HepG2 (cell line): ENCODE measurements around the gene BRMS1. TPM values are rescaled to one million over a fixed set of nuclear protein-coding genes. Genes with fewer than 3 reads are reported as not detected.

ENCODE experiments used
- CREB1 ChIP-seq, 2 experiments: fragments of 450-650 bp in 1 of 2; IDR thresholded peaks; 2 replicates each; pipeline ENCODE4 v1.6.1; 2016 to 2017; ENCODE audit warnings: control low read depth in 1 of 2, mild to moderate bottlenecking in 1 of 2, missing compliant biosample characterization in 1 of 2, missing genetic modification characterization in 1 of 2
- FOXM1 ChIP-seq: sonication (generic); formaldehyde crosslinking; IDR thresholded peaks from 2 replicates; pipeline ENCODE4 v1.5.0; 2020; ENCODE audit warnings: missing genetic modification reagents
- GMEB1 ChIP-seq: sonication (generic); formaldehyde crosslinking; IDR thresholded peaks from 2 replicates; pipeline ENCODE4 v1.5.1; 2020; ENCODE audit warnings: missing genetic modification reagents, mild to moderate bottlenecking, borderline replicate concordance
- MIXL1 ChIP-seq: IDR thresholded peaks from 2 replicates; pipeline ENCODE4 v1.6.1; 2016
- MXI1 ChIP-seq: IDR thresholded peaks from 3 replicates; pipeline ENCODE4 v1.6.1; 2012; ENCODE audit warnings: low read depth, low read length, inconsistent platforms, borderline replicate concordance
- NR3C1 ChIP-seq: sonication (generic); formaldehyde crosslinking; IDR thresholded peaks from 2 replicates; pipeline ENCODE4 v1.4.0; 2020; ENCODE audit warnings: missing genetic modification reagents
- ZBTB43 ChIP-seq: sonication (generic); formaldehyde crosslinking; conservative IDR thresholded peaks from 2 replicates; pipeline ENCODE4 v1.4.0; 2020; ENCODE audit warnings: missing genetic modification reagents
- ZFAT ChIP-seq: sonication (generic); formaldehyde crosslinking; conservative IDR thresholded peaks from 2 replicates; pipeline ENCODE4 v1.8.1; 2023; ENCODE audit warnings: missing genetic modification reagents, inconsistent platforms
- ZMYM2 ChIP-seq: sonication (generic); formaldehyde crosslinking; IDR thresholded peaks from 2 replicates; pipeline ENCODE4 v1.8.0; 2022; ENCODE audit warnings: mild to moderate bottlenecking, missing genetic modification reagents
- ZNF770 ChIP-seq: sonication (generic); formaldehyde crosslinking; IDR thresholded peaks from 2 replicates; pipeline ENCODE4 v1.5.0; 2020; ENCODE audit warnings: mild to moderate bottlenecking, missing genetic modification reagents
- polyA plus RNA-seq, 8 experiments: library from polyadenylated mRNA; depleted of rRNA in 3 of 8; stranded (reverse) in 7 of 8; unstranded in 1 of 8; fragments of >200 nt; fragmentation: Illumina TruSeq in 4 of 8; extraction: Trizol in 4 of 8; gene quantifications; 2 replicates each; pipeline versions ENCODE4 v1.2.1 to v1.2.3, GENCODE V29; 2011 to 2016; ENCODE audit warnings: low read depth in 4 of 8, missing spikeins in 1 of 8, mixed read lengths in 1 of 8; ENCODE audit not compliant: insufficient read depth in 1 of 8
- total RNA-seq, 5 experiments: library from RNA; depleted of rRNA; stranded (reverse); fragments of >200 nt; fragmentation: Illumina TruSeq; extraction: Trizol; gene quantifications; 2 replicates each; pipeline ENCODE4 v1.2.3, GENCODE V29; 2016; ENCODE audit warnings: low read depth in 1 of 5
- TF ChIP-seq, protein P1 (sequence below): sonication (generic); formaldehyde crosslinking; IDR thresholded peaks from 2 replicates; pipeline ENCODE4 v1.5.1; 2020; ENCODE audit warnings: missing genetic modification reagents, mild to moderate bottlenecking, borderline replicate concordance
- TF ChIP-seq, protein P2 (sequence below): sonication (generic); formaldehyde crosslinking; IDR thresholded peaks from 2 replicates; pipeline ENCODE4 v1.9.0; 2021; ENCODE audit warnings: mild to moderate bottlenecking, missing genetic modification reagents

BRMS1 gene
- total and polyA plus RNA-seq, 2 of the 13 experiments (the other 11 are each of a cell fraction or from before 2014, with no cell fraction given) = 15.8 to 55.7 TPM

DNA sequence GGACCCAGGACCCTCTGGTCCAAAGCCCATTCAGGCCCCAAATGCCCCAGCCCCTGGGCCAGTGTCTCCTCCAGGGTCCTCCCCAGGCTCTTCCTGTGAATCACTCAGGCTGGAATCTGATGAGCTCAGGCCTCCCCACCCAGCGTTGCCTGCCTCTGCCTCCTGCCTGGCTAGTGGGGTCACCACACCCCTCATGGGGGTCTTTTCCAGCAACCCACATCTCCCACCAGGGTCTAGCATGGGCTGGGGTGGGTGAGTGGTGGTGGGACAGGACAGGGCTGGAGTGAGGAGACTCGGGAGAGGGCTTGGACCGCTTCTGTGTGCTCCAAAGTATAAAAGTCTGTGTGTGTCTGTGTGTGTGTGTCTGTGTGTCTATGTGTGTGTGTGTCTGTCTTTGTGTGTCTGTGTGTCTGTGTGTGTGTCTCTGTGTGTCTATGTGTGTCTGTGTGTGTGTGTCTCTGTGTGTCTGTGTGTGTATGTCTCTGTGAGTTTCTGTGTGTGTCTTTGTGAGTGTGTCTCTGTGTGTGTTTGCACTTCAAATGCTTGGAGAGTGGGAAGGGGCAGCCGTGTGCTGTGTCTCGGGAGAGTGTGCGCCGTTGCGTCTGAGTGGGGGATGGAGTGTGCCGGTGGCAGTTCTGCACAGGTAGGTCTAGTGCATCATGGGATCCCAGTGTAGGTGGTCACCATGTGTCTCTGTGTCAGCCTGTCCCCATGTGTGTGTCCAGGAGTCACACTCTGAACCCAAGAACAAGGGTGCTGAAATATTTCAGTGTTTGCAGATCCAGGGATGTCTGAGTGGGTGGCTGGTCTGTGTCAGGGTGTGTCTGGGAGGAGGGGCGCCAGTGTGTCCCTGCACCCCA, 17.5 kb downstream of the BRMS1 start (continued):
- TF ChIP-seq, protein P1, sequence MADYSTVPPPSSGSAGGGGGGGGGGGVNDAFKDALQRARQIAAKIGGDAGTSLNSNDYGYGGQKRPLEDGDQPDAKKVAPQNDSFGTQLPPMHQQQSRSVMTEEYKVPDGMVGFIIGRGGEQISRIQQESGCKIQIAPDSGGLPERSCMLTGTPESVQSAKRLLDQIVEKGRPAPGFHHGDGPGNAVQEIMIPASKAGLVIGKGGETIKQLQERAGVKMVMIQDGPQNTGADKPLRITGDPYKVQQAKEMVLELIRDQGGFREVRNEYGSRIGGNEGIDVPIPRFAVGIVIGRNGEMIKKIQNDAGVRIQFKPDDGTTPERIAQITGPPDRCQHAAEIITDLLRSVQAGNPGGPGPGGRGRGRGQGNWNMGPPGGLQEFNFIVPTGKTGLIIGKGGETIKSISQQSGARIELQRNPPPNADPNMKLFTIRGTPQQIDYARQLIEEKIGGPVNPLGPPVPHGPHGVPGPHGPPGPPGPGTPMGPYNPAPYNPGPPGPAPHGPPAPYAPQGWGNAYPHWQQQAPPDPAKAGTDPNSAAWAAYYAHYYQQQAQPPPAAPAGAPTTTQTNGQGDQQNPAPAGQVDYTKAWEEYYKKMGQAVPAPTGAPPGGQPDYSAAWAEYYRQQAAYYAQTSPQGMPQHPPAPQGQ (CRISPR knock-in tag) = no peak
- TF ChIP-seq, protein P2, sequence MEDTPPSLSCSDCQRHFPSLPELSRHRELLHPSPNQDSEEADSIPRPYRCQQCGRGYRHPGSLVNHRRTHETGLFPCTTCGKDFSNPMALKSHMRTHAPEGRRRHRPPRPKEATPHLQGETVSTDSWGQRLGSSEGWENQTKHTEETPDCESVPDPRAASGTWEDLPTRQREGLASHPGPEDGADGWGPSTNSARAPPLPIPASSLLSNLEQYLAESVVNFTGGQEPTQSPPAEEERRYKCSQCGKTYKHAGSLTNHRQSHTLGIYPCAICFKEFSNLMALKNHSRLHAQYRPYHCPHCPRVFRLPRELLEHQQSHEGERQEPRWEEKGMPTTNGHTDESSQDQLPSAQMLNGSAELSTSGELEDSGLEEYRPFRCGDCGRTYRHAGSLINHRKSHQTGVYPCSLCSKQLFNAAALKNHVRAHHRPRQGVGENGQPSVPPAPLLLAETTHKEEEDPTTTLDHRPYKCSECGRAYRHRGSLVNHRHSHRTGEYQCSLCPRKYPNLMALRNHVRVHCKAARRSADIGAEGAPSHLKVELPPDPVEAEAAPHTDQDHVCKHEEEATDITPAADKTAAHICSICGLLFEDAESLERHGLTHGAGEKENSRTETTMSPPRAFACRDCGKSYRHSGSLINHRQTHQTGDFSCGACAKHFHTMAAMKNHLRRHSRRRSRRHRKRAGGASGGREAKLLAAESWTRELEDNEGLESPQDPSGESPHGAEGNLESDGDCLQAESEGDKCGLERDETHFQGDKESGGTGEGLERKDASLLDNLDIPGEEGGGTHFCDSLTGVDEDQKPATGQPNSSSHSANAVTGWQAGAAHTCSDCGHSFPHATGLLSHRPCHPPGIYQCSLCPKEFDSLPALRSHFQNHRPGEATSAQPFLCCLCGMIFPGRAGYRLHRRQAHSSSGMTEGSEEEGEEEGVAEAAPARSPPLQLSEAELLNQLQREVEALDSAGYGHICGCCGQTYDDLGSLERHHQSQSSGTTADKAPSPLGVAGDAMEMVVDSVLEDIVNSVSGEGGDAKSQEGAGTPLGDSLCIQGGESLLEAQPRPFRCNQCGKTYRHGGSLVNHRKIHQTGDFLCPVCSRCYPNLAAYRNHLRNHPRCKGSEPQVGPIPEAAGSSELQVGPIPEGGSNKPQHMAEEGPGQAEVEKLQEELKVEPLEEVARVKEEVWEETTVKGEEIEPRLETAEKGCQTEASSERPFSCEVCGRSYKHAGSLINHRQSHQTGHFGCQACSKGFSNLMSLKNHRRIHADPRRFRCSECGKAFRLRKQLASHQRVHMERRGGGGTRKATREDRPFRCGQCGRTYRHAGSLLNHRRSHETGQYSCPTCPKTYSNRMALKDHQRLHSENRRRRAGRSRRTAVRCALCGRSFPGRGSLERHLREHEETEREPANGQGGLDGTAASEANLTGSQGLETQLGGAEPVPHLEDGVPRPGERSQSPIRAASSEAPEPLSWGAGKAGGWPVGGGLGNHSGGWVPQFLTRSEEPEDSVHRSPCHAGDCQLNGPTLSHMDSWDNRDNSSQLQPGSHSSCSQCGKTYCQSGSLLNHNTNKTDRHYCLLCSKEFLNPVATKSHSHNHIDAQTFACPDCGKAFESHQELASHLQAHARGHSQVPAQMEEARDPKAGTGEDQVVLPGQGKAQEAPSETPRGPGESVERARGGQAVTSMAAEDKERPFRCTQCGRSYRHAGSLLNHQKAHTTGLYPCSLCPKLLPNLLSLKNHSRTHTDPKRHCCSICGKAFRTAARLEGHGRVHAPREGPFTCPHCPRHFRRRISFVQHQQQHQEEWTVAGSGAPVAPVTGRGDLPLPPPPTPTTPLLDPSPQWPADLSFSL (CRISPR knock-in tag) = peak; percentile 91
- TF ChIP-seq MXI1 (no peak), GMEB1 (CRISPR knock-in tag) (no peak), CREB1 (IDR thresholded peaks at IDR 0.05) (no peak), CREB1 (CRISPR knock-in tag; IDR thresholded peaks at IDR 0.05) (0 out of 2 replicates have a peak, but pooled peaks have one; percentile 15), ZNF770 (no peak), NR3C1 (CRISPR knock-in tag) (no peak), ZFAT (no peak), ZBTB43 (CRISPR knock-in tag) (0 out of 2 replicates have a peak, but pooled peaks have one; percentile 2), ZMYM2 (CRISPR knock-in tag) (no peak), FOXM1 (CRISPR knock-in tag) (no peak), MIXL1 (CRISPR knock-in tag) (no peak)
